HG03565 (cell line): ENCODE measurements around the gene UBL7.
"Not testable (repeated sequence)": the region's sequence is repeated elsewhere in the genome, so short reads cannot be mapped to it uniquely, and the experiment has no call there.

ENCODE experiments used
- ATAC-seq: cut with Tn5 transposase; IDR thresholded peaks from one replicate; pipeline ENCODE4 v1.9.1; 2021; ENCODE audit warnings: mild to moderate bottlenecking, moderate library complexity; ENCODE audit not compliant: unreplicated experiment

Gene UBL7

GRCh38 chr15:74460871-74461846 lies at the start of gene UBL7:
TSS of gene UBL7 (minus strand) at chr15:74461160. CDS start at chr15:74458867, 2,293 bp downstream.
- ATAC-seq, result peak; percentile 67

- ATAC-seq, result no peak
Measured at GRCh38 chr15:74506515-74506840, 45.5 kb upstream of the UBL7 start.

- no peak for ATAC-seq
Measured at GRCh38 chr15:74505837-74506514, 45.0 kb upstream of the UBL7 start.

GRCh38 chr15:74504836-74505235 lies 43.9 kb upstream of the UBL7 start:
- no peak for ATAC-seq

- no peak for ATAC-seq
Measured at GRCh38 chr15:74504418-74504817, 43.5 kb upstream of the UBL7 start.

GRCh38 chr15:74502301-74502700 lies 41.3 kb upstream of the UBL7 start:
- ATAC-seq, result no peak

GRCh38 chr15:74500401-74500800 lies 39.4 kb upstream of the UBL7 start:
- ATAC-seq, result no peak

- ATAC-seq, result no peak
Measured at GRCh38 chr15:74499366-74499765, 38.4 kb upstream of the UBL7 start.

- ATAC-seq, result no peak
Measured at GRCh38 chr15:74497584-74497983, 36.6 kb upstream of the UBL7 start.

- no peak for ATAC-seq
Measured at GRCh38 chr15:74496648-74497047, 35.7 kb upstream of the UBL7 start.

GRCh38 chr15:74490339-74490689 lies 29.4 kb upstream of the UBL7 start:
- no peak for ATAC-seq

- no peak for ATAC-seq
Measured at GRCh38 chr15:74489518-74490338, 28.8 kb upstream of the UBL7 start.

GRCh38 chr15:74488776-74489175 lies 27.8 kb upstream of the UBL7 start:
- no peak for ATAC-seq

- no peak for ATAC-seq
Measured at GRCh38 chr15:74482661-74483060, 21.7 kb upstream of the UBL7 start.

- ATAC-seq, result not testable (repeated sequence)
Measured at GRCh38 chr15:74480364-74480763, 19.4 kb upstream of the UBL7 start.

- not testable (repeated sequence) for ATAC-seq
Measured at GRCh38 chr15:74471621-74472020, 10.7 kb upstream of the UBL7 start.

- no peak for ATAC-seq
Measured at GRCh38 chr15:74470631-74471395, 9.9 kb upstream of the UBL7 start.

- no peak for ATAC-seq
Measured at GRCh38 chr15:74468341-74469032, 7.5 kb upstream of the UBL7 start.

GRCh38 chr15:74466570-74466969 lies 5.6 kb upstream of the UBL7 start:
- ATAC-seq, result no peak

- ATAC-seq, result no peak
Measured at GRCh38 chr15:74464897-74465296, 3.9 kb upstream of the UBL7 start.
